Measurements from ENCODE around the gene EPB41L2. TPM values are rescaled to one million over a fixed set of nuclear protein-coding genes. Genes with fewer than 3 reads are reported as not detected.
"Not testable (repeated sequence)": the region's sequence is repeated elsewhere in the genome, so short reads cannot be mapped to it uniquely, and the experiment has no call there.

EPB41L2 gene
- total and polyA plus RNA-seq, 7 donors, result 41.2 to 147 (median 65.7) TPM

DNA sequence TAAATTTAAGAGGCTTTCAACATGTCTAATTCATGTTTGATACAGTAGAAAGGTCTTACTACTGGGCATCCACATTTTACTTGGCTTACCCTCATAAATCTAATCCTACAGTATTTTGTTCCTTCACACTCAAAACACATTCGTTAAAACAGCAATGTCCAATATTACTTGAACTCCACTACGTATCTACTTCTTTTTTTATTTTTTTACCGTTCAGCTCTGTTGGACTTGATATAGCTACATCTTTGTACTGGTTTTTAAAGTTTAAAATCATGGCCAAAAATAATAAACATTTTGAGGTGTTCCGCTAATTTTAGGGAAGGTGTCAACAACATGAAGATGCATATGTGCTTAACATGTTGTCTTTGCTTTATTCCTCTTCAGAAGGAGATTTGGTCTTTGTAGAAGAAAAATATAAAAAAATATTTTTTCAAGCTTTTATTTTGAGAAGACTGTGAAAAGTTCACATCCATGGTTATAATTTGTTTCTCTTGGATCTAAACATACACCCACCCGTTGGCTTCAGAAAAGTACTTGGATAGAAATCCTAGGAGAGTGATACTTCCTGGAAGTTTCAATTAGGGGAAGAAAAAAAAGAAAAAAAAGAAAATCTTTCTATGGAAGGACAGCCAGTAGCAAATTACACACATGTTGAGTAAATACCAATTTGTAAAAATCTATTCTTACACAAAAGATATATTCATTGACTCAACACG lies 71.5 kb downstream of the EPB41L2 start:
- H3K4me3 ChIP-seq, result no peak overlapping the region
- no peaks in the 10 kb centered on the region for H3K27me3 ChIP-seq
- TF ChIP-seq POLR2AphosphoS5 (IDR thresholded peaks at IDR 0.05) (no peak), EP300 (IDR thresholded peaks at IDR 0.05) (no peak), POLR2A (IDR thresholded peaks at IDR 0.05) (no peak)
- TF ChIP-seq, protein P1, sequence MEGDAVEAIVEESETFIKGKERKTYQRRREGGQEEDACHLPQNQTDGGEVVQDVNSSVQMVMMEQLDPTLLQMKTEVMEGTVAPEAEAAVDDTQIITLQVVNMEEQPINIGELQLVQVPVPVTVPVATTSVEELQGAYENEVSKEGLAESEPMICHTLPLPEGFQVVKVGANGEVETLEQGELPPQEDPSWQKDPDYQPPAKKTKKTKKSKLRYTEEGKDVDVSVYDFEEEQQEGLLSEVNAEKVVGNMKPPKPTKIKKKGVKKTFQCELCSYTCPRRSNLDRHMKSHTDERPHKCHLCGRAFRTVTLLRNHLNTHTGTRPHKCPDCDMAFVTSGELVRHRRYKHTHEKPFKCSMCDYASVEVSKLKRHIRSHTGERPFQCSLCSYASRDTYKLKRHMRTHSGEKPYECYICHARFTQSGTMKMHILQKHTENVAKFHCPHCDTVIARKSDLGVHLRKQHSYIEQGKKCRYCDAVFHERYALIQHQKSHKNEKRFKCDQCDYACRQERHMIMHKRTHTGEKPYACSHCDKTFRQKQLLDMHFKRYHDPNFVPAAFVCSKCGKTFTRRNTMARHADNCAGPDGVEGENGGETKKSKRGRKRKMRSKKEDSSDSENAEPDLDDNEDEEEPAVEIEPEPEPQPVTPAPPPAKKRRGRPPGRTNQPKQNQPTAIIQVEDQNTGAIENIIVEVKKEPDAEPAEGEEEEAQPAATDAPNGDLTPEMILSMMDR (IDR thresholded peaks at IDR 0.05), result no peak
- 83 to 90% methylated on average over 6 of the region's 6 CpGs for WGBS, 2 donors
- DNase-seq, result no peak
- intact Hi-C loops (cut with DNase I), result no loop called here
- peaks cover 0 to 7% (median 0%) of the 10 kb centered on the region in 4 donors for H3K4me1 ChIP-seq
- no peak overlapping the region for H3K27ac ChIP-seq
- H3K9me3 ChIP-seq, result no peaks in the 10 kb centered on the region
- H3K36me3 ChIP-seq, result no peaks in the 10 kb centered on the region

DNA sequence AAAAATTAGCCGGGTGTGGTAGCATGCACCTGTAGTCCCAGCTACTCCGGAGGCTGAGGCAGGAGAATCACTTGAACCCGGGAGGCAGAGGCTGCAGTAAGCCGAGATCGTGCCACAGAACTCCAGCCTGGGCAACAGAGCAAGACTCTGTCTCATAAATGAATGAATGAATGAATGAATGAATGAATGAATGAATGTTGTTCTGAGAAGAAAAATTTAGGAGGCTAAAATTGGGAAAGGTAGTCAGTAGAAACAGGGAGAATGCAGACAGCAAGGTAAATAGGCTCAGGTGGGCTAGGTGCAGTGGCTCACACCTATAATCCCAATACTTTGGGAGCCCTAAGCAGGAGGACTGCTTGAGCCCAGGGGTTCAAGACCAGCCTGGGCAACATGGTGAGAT lies 75.5 kb downstream of the EPB41L2 start:
- intact Hi-C loops (cut with DNase I); DNase-seq; H3K4me3 ChIP-seq; H3K36me3 ChIP-seq; H3K9me3 ChIP-seq; H3K27me3 ChIP-seq; H3K27ac ChIP-seq: not testable (repeated sequence)
- WGBS, 2 donors, result 84 to 95% methylated on average over 5 of the region's 5 CpGs
- peaks cover 0 to 17% (median 4%) of the 10 kb centered on the region in 4 donors for H3K4me1 ChIP-seq

- no peaks in the 10 kb centered on the region for H3K27me3 ChIP-seq
- no peak overlapping the region for H3K27ac ChIP-seq
- no peaks in the 10 kb centered on the region for H3K9me3 ChIP-seq
- DNase-seq, result no peak
- intact Hi-C loops (cut with DNase I), result no loop called here
- peaks cover 0 to 38% (median 21%) of the 10 kb centered on the region in 4 donors for H3K4me1 ChIP-seq
- TF ChIP-seq, protein P1 (IDR thresholded peaks at IDR 0.05), result no peak
- TF ChIP-seq POLR2A (IDR thresholded peaks at IDR 0.05), result no peak
- no peak for TF ChIP-seq POLR2AphosphoS5 (IDR thresholded peaks at IDR 0.05)
- TF ChIP-seq EP300 (IDR thresholded peaks at IDR 0.05), result no peak
- no peaks in the 10 kb centered on the region for H3K36me3 ChIP-seq
- WGBS, 2 donors, result 96 to 98% methylated on average over 8 of the region's 8 CpGs
- no peak overlapping the region for H3K4me3 ChIP-seq
Observed at GRCh38 chr6:130985115-130985514, 77.9 kb downstream of the EPB41L2 start.

DNA sequence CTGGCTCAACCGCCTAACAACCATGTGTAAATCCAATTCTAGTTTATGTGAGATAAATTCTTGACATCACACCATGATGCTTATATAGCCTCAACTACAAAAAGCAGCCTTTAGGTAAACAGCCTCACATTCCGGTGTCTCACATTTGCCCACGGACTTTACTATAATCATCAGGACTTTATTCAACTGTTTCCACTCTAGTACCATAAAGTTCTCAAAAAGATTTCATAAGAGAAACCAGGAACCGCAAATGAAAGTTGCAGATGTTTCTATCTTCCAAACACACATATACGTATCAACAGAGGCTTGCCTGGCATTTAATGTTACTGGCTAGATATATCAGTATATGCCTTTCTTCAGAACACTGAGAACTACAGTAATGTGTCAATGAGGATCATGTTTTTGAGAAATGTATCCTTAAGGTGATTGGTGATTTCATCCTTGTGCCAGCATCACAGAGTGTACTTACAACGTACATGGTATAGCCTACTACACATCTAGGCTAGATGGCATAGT lies 80.0 kb downstream of the EPB41L2 start:
- Histone ChIP-seq H3K4me1 (peaks cover 0 to 49% (median 32%) of the 10 kb centered on the region in 4 donors), H3K27ac (peak overlapping the region in 1 of 4 donors; percentile 5), H3K27me3 (no peaks in the 10 kb centered on the region), H3K9me3 (no peaks in the 10 kb centered on the region), H3K36me3 (no peaks in the 10 kb centered on the region), H3K4me3 (no peak overlapping the region)
- WGBS, 2 donors, result 83 to 87% methylated on average over 6 of the region's 6 CpGs
- DNase-seq, result no peak
- intact Hi-C loops (cut with DNase I), result no loop called here
- TF ChIP-seq POLR2A (IDR thresholded peaks at IDR 0.05), result no peak
- TF ChIP-seq EP300 (IDR thresholded peaks at IDR 0.05), result no peak
- TF ChIP-seq, protein P1 (IDR thresholded peaks at IDR 0.05), result no peak
- TF ChIP-seq POLR2AphosphoS5 (IDR thresholded peaks at IDR 0.05), result no peak

- TF ChIP-seq EP300 (IDR thresholded peaks at IDR 0.05), result no peak
- TF ChIP-seq POLR2A (IDR thresholded peaks at IDR 0.05), result no peak
- TF ChIP-seq POLR2AphosphoS5 (IDR thresholded peaks at IDR 0.05), result no peak
- TF ChIP-seq, protein P1 (IDR thresholded peaks at IDR 0.05), result no peak
- Histone ChIP-seq H3K27ac (no peak overlapping the region), H3K4me3 (no peak overlapping the region), H3K4me1 (peaks cover 0 to 50% (median 34%) of the 10 kb centered on the region in 4 donors), H3K36me3 (no peaks in the 10 kb centered on the region), H3K27me3 (no peaks in the 10 kb centered on the region), H3K9me3 (no peaks in the 10 kb centered on the region)
- no peak for DNase-seq
- WGBS, 2 donors, result 72 to 79% methylated on average over 1 of the region's 1 CpG
- intact Hi-C loops (cut with DNase I), result no loop called here
Observed at GRCh38 chr6:130982135-130982534, 80.9 kb downstream of the EPB41L2 start.
